HFFc6 (cell line): Measurements from ENCODE around the gene ALKAL2. TPM values are rescaled to one million over a fixed set of nuclear protein-coding genes. Genes with fewer than 3 reads are reported as not detected.

Experiments
- DNase-seq: peaks from one replicate; pipeline ENCODE4 v3.0.0-alpha.2; 2018
- H3K27ac Mint-ChIP-seq: 2 replicates; pipeline ENCODE4 v1.8.0; 2020; ENCODE audit warnings: mild to moderate bottlenecking, mixed read lengths
- H3K27me3 Mint-ChIP-seq: 2 replicates; pipeline ENCODE4 v1.8.0; 2021; ENCODE audit warnings: mild to moderate bottlenecking, moderate library complexity, mixed read lengths; ENCODE audit not compliant: insufficient read depth
- H3K36me3 Mint-ChIP-seq: 2 replicates; pipeline ENCODE4 v1.8.0; 2021; ENCODE audit warnings: low read depth, mixed read lengths
- H3K4me1 Mint-ChIP-seq: 2 replicates; pipeline ENCODE4 v1.8.0; 2020; ENCODE audit warnings: low read depth, mixed read lengths
- H3K4me3 Mint-ChIP-seq: 2 replicates; pipeline ENCODE4 v1.8.0; 2020; ENCODE audit warnings: mild to moderate bottlenecking, moderate library complexity, mixed read lengths
- H3K9me3 Mint-ChIP-seq: 2 replicates; pipeline ENCODE4 v1.8.0; 2020; ENCODE audit warnings: mild to moderate bottlenecking, mixed read lengths
- CTCF ChIP-seq: fragments of 200-600 bp; sonication (generic); IDR thresholded peaks from 2 replicates; pipeline ENCODE4 v1.5.0; 2021; ENCODE audit warnings: antibody characterized with exemption, mild to moderate bottlenecking
- total RNA-seq, 6 experiments: library from RNA; stranded (reverse); fragmentation: NEBNext Ultra II Directional; extraction: Animal tissue kit (Norgen Biotek cat#: 25700); gene quantifications; 2 replicates in 1 of 6; 3 replicates in 5 of 6; pipeline ENCODE4 v1.2.3, GENCODE V29; 2021

Gene ALKAL2
- total RNA-seq, 6 experiments from 2014 or later = not detected

DNA sequence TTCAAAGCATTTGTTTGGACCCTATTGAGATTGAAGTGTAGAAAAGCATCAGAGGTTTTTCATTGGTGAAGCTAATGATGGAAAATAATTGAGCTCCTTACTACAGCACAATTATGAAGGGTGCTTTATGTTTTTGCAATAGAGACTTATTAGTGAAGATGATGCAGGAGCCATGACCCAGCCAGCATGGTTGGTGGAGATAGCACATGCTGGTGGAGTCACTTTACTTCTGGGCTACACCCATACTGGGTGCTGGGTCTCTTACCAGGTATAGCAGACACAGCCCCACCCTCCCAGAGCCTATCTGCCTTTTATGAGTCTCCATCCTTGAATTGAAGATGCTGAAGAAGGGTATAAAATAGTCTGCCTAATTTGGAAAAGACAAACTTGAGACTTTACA lies 19.6 kb downstream of the ALKAL2 start:
- no peaks in the 10 kb centered on the region for H3K9me3 Mint-ChIP-seq
- H3K27me3 Mint-ChIP-seq = no peaks in the 10 kb centered on the region; the same call in 1 of the 2 replicates
- DNase-seq = no peak
- TF ChIP-seq CTCF = no peak
- H3K36me3 Mint-ChIP-seq = peaks cover 17% of the 10 kb centered on the region
- no peak overlapping the region for H3K4me3 Mint-ChIP-seq
- peaks cover 47% of the 10 kb centered on the region for H3K4me1 Mint-ChIP-seq
- H3K27ac Mint-ChIP-seq = no peak overlapping the region

- Mint-ChIP-seq H3K36me3 (peaks cover 29% of the 10 kb centered on the region), H3K4me3 (peak within 1 kb of the TSS; percentile 97), H3K9me3 (no peaks in the 10 kb centered on the region), H3K4me1 (peaks cover 33% of the 10 kb centered on the region), H3K27ac (peak within 1 kb of the TSS; percentile 93), H3K27me3 (no peaks in the 10 kb centered on the region)
- peak; percentile 87 for DNase-seq
- 0 out of 2 replicates have a peak, but pooled peaks have one; percentile 9 for TF ChIP-seq CTCF
Measured at GRCh38 chr2:264493-265468, 23.1 kb downstream of the ALKAL2 start, which contains the start of gene ACP1. ACP1 (plus strand) TSS chr2:264947; CDS start chr2:264965, 18 bp downstream.

GRCh38 chr2:263774-264492 lies 24.0 kb downstream of the ALKAL2 start, which contains the start of gene SH3YL1:
SH3YL1 (minus strand) TSS chr2:264032; CDS start chr2:263984, 48 bp downstream.
- H3K36me3 Mint-ChIP-seq = peaks cover 34% of the 10 kb centered on the region
- peaks cover 2% of the 10 kb centered on the region for H3K9me3 Mint-ChIP-seq
- H3K4me1 Mint-ChIP-seq = peaks cover 27% of the 10 kb centered on the region
- TF ChIP-seq CTCF = no peak
- no peaks in the 10 kb centered on the region for H3K27me3 Mint-ChIP-seq
- DNase-seq = no peak
- H3K4me3 Mint-ChIP-seq = peak within 1 kb of the TSS; percentile 97
- peak within 1 kb of the TSS; percentile 93 for H3K27ac Mint-ChIP-seq

DNA sequence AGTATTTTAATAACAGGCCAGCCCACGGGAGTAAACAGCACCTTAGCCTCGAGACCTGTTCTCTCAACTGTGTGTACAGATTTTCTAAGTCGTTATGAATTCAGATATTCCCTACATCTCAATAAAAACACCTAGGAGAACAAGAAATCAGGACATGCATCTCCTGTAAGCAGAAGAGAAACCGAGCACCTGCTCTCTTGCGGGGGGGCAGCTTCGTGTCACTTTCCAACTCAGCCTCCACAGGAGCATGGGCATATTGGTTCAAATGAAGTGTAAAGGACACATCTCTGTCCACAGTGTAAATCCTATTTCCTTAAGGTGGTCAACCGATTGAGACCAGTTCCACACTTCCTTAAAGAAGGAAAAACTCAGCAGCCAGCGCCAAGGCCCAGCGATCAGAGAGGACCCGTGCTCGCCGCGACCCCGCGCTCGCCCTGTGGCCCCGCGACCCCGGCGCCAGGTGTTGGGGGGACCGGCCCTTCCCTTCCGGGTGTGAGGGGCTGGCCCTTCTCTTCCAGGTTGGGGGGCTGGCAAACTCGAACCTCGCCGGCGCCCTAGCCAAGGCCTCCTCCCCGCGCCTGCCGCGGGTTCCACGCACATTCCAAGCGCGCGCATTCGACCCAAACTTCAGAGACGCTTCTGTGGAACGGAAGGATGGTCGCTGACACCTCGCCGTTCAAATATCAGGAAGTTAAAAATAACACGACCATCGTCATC lies 24.7 kb downstream of the ALKAL2 start:
- H3K27ac Mint-ChIP-seq = no peak overlapping the region

More for the DNA sequence above, 24.7 kb downstream of the ALKAL2 start:
- peaks cover 23% of the 10 kb centered on the region for H3K4me1 Mint-ChIP-seq
- DNase-seq = no peak
- peaks cover 41% of the 10 kb centered on the region for H3K36me3 Mint-ChIP-seq
- peaks cover 10% of the 10 kb centered on the region for H3K9me3 Mint-ChIP-seq
- H3K27me3 Mint-ChIP-seq = peaks cover 1% of the 10 kb centered on the region; the same call in 1 of the 2 replicates
- H3K4me3 Mint-ChIP-seq = peak overlapping the region; percentile 67
- TF ChIP-seq CTCF = no peak
